Measurements from ENCODE around the gene TECPR2.
A peak's percentile ranks its signal among the peaks of the same experiment; 100 is the strongest.
"Not testable (repeated sequence)": the region's sequence is repeated elsewhere in the genome, so short reads cannot be mapped to it uniquely, and the experiment has no call there.

The TECPR2 gene

GRCh38 chr14:102333795-102334705 lies 28.7 kb upstream of the TECPR2 start:
- no peak for DNase-seq (ENCODE audit: low spot score)

DNA sequence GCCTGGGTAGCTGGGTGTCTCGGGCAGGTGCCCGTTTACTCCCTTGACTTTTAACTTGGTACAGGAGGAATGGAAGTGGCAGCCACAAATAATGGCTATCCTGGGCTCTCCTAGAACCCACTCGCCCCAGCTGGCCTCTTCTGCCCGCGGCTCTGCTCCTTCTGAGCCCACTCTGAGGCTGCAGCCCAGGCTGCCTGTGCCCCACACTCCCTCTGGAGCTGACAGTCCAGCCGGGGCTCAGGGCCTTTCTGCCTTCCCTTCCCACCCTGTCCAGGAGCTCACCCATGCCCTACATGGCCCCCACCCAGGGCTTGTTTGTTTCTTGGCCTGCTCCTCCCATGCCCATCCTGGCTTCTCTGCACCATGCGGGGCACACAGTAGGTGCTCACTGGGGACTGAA lies 27.6 kb upstream of the TECPR2 start:
- DNase-seq (ENCODE audit: low spot score): no peak

DNA sequence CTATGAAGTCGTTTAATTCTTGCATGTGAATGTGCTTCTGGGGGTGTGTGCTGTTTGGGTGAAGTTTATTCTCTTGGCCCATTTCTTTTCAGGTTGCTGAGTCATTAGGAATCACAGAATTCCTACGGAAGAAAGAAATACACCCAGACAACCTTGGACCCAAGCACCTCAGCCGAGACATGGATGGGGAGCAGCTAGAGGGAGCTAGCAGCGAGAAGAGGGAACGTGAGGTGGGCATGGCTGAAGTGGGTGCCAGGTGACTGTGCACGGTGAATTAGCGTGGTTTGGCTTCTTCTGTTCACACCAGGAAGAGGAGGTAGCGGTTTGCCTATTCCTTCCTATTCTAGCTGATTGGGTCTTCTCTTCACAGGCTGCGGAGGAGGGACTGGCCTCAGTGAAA lies 24.0 kb upstream of the TECPR2 start:
- DNase-seq (ENCODE audit: low spot score): no peak

DNA sequence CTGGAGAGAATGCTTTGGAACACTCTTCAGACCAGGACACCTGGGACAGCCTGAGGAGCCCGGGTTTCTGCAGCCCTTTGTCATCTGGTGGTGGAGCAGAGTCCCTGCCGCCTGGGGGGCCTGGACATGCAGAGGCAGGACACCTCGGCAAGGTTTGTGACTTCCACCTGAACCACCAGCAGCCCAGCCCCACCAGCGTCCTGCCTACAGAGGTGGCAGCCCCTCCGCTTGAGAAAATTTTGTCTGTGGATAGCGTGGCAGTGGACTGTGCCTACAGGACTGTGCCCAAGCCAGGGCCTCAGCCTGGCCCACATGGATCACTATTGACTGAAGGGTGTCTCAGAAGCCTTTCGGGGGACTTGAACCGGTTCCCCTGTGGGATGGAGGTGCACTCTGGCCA lies 21.2 kb upstream of the TECPR2 start:
- DNase-seq (ENCODE audit: low spot score): no peak

DNA sequence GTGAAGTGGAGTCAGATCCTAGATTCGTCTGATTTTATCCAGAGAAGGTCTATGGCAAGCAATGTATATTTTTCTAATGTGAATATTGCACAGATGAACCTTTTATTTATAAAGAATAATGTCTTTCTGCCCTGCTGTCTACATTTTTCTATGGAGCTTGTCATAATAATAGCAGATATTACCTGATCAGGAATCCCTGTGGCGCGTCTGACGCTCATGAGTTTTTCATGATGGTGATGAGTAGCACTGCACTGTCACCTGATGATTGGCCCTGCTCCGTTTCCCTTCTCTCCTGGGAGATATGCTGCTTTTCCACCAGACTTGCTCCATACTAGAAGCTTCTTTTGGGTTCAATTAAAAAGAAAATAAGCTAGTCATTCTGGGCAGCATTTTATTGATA lies 20.5 kb upstream of the TECPR2 start:
- no peak for DNase-seq (ENCODE audit: low spot score)

GRCh38 chr14:102344084-102344483 lies 18.7 kb upstream of the TECPR2 start:
- no peak for DNase-seq (ENCODE audit: low spot score)

- no peak for DNase-seq (ENCODE audit: low spot score)
Measured at GRCh38 chr14:102344485-102344884, 18.3 kb upstream of the TECPR2 start.

GRCh38 chr14:102345232-102345631 lies 17.5 kb upstream of the TECPR2 start:
- no peak for DNase-seq (ENCODE audit: low spot score)

- DNase-seq (ENCODE audit: low spot score): no peak
Measured at GRCh38 chr14:102346645-102347044, 16.1 kb upstream of the TECPR2 start.

DNA sequence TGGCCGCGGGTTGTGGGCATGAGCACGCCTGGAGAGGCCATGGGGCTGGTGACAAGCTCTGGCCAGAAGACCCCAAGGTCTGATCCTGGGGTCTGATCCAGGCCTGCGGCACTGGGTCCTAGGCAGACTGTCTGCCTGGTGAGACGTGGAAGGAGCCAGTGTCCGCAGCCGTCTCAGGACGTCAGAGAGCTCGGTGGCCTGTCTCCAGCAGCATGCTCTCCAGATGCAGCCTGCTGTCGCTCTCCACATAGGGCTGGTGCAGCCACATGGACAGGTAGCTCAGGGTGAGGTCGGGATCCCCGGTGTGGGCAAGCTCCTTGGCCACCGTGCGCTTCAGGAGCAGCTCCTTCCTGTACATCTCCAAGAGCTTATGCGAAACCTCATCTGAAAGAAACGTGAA lies 14.4 kb upstream of the TECPR2 start:
- no peak for DNase-seq (ENCODE audit: low spot score)

GRCh38 chr14:102351023-102351422 lies 11.7 kb upstream of the TECPR2 start:
- DNase-seq (ENCODE audit: low spot score): no peak

GRCh38 chr14:102351593-102351992 lies 11.1 kb upstream of the TECPR2 start:
- not testable (repeated sequence) for DNase-seq (ENCODE audit: low spot score)

GRCh38 chr14:102352213-102352612 lies 10.5 kb upstream of the TECPR2 start:
- no peak for DNase-seq (ENCODE audit: low spot score)

- DNase-seq (ENCODE audit: low spot score): no peak
Measured at GRCh38 chr14:102353126-102353619, 9.6 kb upstream of the TECPR2 start.

DNA sequence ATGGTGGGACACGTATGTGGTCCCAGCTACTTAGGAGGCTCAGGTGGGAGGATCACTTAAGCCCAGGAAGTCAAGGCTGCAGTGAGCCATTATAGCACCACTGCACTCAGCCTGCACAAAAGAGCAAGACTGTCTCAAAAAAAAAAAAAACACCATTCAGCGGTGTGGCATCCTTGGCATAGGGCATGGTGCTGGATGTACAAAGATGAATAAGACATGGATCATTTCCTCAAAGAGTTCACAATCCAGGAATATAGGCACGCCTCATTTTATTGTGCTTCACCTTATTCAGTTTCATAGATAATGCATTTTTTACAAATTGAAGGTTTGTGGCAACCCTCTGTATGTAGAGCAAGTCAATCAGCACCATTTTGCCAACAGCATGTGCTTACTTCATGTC lies 6.5 kb upstream of the TECPR2 start:
- DNase-seq (ENCODE audit: low spot score): no peak

- DNase-seq (ENCODE audit: low spot score): no peak
Measured at GRCh38 chr14:102359341-102359740, 3.4 kb upstream of the TECPR2 start.

DNA sequence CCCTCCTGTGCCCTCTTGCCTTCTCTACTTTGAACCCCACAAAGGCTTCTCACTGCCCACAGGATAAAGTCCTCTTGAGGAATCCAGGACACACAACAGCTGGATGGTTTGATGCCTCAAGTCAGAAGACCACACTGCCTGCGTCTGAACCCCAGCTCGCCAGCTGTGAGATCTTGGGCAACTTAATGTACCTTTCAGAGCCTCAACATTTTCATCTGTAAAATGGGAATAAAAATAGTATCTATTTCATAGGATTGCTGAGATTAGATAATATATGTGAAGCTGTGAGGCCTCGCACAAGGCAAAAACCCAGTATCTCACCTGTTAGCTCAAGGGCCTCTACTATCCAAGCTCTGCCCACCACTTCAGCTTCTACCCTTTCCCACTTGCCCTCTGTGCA lies 2.4 kb upstream of the TECPR2 start:
- no peak for DNase-seq (ENCODE audit: low spot score)

GRCh38 chr14:102362084-102362483 lies 657 bp upstream of the TECPR2 start:
- DNase-seq (ENCODE audit: low spot score): peak; percentile 56

- peak; percentile 42 for DNase-seq (ENCODE audit: low spot score)
Measured at GRCh38 chr14:102363182-102363943, 622 bp downstream of the TECPR2 start.

GRCh38 chr14:102370305-102370809 lies 7.6 kb downstream of the TECPR2 start:
- DNase-seq (ENCODE audit: low spot score): no peak

GRCh38 chr14:102371361-102371760 lies 8.6 kb downstream of the TECPR2 start:
- no peak for DNase-seq (ENCODE audit: low spot score)

GRCh38 chr14:102373110-102373509 lies 10.4 kb downstream of the TECPR2 start:
- no peak for DNase-seq (ENCODE audit: low spot score)

DNA sequence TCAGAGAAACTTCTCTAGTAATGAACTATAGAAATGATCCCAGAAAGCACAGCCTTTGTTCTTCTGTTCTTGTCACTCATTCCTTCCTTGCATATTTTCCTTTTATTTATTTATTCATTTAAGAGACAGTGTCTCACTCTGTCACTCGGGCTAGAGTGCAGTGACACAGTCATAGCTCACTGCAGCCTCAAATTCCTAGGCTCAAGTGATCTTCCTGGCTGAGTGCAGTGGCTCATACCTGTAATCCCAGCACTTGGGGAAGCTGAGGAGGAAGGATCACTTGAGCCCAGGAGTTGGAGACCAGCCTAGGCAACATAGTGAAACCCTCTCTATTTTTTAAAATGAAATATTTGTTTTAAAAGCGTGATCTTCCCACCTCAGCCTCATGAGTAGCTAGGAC lies 11.5 kb downstream of the TECPR2 start:
- no peak for DNase-seq (ENCODE audit: low spot score)
